Liver (tissue), 9 donors: ENCODE measurements around the gene DIPK1A. TPM values are rescaled to one million over a fixed set of nuclear protein-coding genes. Genes with fewer than 3 reads are reported as not detected.

ENCODE experiments used
- DNase-seq: peaks from one replicate; pipeline ENCODE4 v3.0.0-alpha.2; 2017; ENCODE audit warnings: low spot score
- H3K27ac ChIP-seq, 2 donors: one replicate each; pipeline ENCODE4 v1.7.0; 2013; ENCODE audit warnings: inconsistent platforms in 2 of 2, low read length in 2 of 2, control low read depth in 1 of 2, low read depth in 1 of 2, mild to moderate bottlenecking in 1 of 2
- H3K27me3 ChIP-seq, 4 donors: one replicate each; pipeline versions ENCODE4 v1.6.1 to v1.7.0; 2013; ENCODE audit warnings: low read length in 3 of 4, inconsistent platforms in 1 of 4, mild to moderate bottlenecking in 1 of 4, moderate library complexity in 1 of 4; ENCODE audit not compliant: control insufficient read depth in 4 of 4, insufficient read depth in 4 of 4
- H3K36me3 ChIP-seq, 4 donors: one replicate each; pipeline versions ENCODE4 v1.6.1 to v1.7.0; 2013; ENCODE audit warnings: low read length in 3 of 4, mild to moderate bottlenecking in 3 of 4, low read depth in 1 of 4, moderate library complexity in 1 of 4; ENCODE audit not compliant: control insufficient read depth in 4 of 4, insufficient read depth in 3 of 4
- H3K4me1 ChIP-seq, 4 donors: one replicate each; pipeline versions ENCODE4 v1.6.1 to v1.7.0; 2013; ENCODE audit warnings: low read length in 3 of 4, mild to moderate bottlenecking in 3 of 4, moderate library complexity in 1 of 4; ENCODE audit not compliant: control insufficient read depth in 4 of 4, insufficient read depth in 4 of 4
- H3K4me3 ChIP-seq, 3 donors: one replicate each; pipeline versions ENCODE4 v1.6.1 to v1.7.0; 2013; ENCODE audit warnings: low read length in 3 of 3, control low read depth in 1 of 3, low read depth in 1 of 3, mild to moderate bottlenecking in 1 of 3
- H3K9ac ChIP-seq, 2 donors: one replicate each; pipeline ENCODE4 v1.7.0; 2013; ENCODE audit warnings: low read length in 2 of 2, mild to moderate bottlenecking in 2 of 2, moderate library complexity in 2 of 2, control low read depth in 1 of 2, low read depth in 1 of 2
- H3K9me3 ChIP-seq, 4 donors: one replicate each; pipeline versions ENCODE4 v1.6.1 to v1.7.0; 2013; ENCODE audit warnings: low read length in 3 of 4; ENCODE audit not compliant: control insufficient read depth in 4 of 4
- EGR1 ChIP-seq, 2 donors: IDR thresholded peaks; 2 replicates each; pipeline ENCODE4 v1.6.1; 2016 to 2018; ENCODE audit warnings: antibody characterized with exemption in 2 of 2, low read depth in 2 of 2
- FOXA2 ChIP-seq: IDR thresholded peaks from 2 replicates; pipeline ENCODE4 v1.6.1; 2016; ENCODE audit warnings: antibody characterized with exemption
- GABPA ChIP-seq, 2 donors: IDR thresholded peaks in 1 of 2; conservative IDR thresholded peaks in 1 of 2; 2 replicates each; pipeline ENCODE4 v1.6.1; 2016; ENCODE audit warnings: antibody characterized with exemption in 2 of 2, mild to moderate bottlenecking in 1 of 2, moderate library complexity in 1 of 2
- HNF4A ChIP-seq, 2 donors: conservative IDR thresholded peaks; 2 replicates each; pipeline ENCODE4 v1.6.1; 2016; ENCODE audit warnings: antibody characterized with exemption in 2 of 2, mild to moderate bottlenecking in 2 of 2
- HNF4G ChIP-seq: IDR thresholded peaks from 2 replicates; pipeline ENCODE4 v1.6.1; 2016; ENCODE audit warnings: antibody characterized with exemption
- JUND ChIP-seq, 2 donors: IDR thresholded peaks; 2 replicates each; pipeline ENCODE4 v1.6.1; 2016; ENCODE audit warnings: antibody characterized with exemption in 2 of 2
- NR2F2 ChIP-seq: IDR thresholded peaks from 2 replicates; pipeline ENCODE4 v1.6.1; 2016; ENCODE audit warnings: antibody characterized with exemption
- RXRA ChIP-seq, 2 donors: IDR thresholded peaks; 2 replicates each; pipeline ENCODE4 v1.6.1; 2017 to 2018; ENCODE audit warnings: antibody characterized with exemption in 2 of 2, mild to moderate bottlenecking in 1 of 2
- SP1 ChIP-seq: IDR thresholded peaks from 2 replicates; pipeline ENCODE4 v1.6.1; 2018; ENCODE audit warnings: antibody characterized with exemption, mild to moderate bottlenecking
- TAF1 ChIP-seq: conservative IDR thresholded peaks from 2 replicates; pipeline ENCODE4 v1.6.1; 2016; ENCODE audit warnings: antibody characterized with exemption, mild to moderate bottlenecking
- YY1 ChIP-seq: IDR thresholded peaks from 2 replicates; pipeline ENCODE4 v1.6.1; 2016; ENCODE audit warnings: antibody characterized with exemption, mild to moderate bottlenecking
- WGBS: extraction: QIAGEN DNeasy Blood & Tissue Kit; methylation state at CpG from one replicate; pipeline ENCODE4 v1.1.7; 2013; 5-methylcytosine and 5-hydroxymethylcytosine counted together
- polyA plus RNA-seq, 2 donors: library from polyadenylated mRNA; stranded (reverse) in 1 of 2; unstranded in 1 of 2; fragments of 200-250 nt in 1 of 2; fragments of >200 nt in 1 of 2; fragmentation: Nextera tagmentation in 1 of 2; extraction: Ambion mirVana in 1 of 2; gene quantifications; one replicate each; pipeline versions ENCODE4 v1.2.1 to v1.2.3, GENCODE V29; 2013 to 2015
- total RNA-seq, 2 donors: library from RNA; depleted of rRNA; stranded (reverse); fragments of >200 nt; gene quantifications; one replicate each; pipeline ENCODE4 v1.2.3, GENCODE V29; 2014
- TF ChIP-seq, protein P1 (sequence below): IDR thresholded peaks from 2 replicates; pipeline ENCODE4 v1.6.1; 2016; ENCODE audit warnings: antibody characterized with exemption
- TF ChIP-seq, protein P2 (sequence below): fragments of 150-350 bp; IDR thresholded peaks from 2 replicates; pipeline ENCODE4 v1.5.1; 2017; ENCODE audit warnings: improper control_type of control experiment, low read depth, low read length; ENCODE audit not compliant: missing input control
- TF ChIP-seq, protein P3 (sequence below): IDR thresholded peaks from 2 replicates; pipeline ENCODE4 v1.6.1; 2016; ENCODE audit warnings: antibody characterized with exemption
- TF ChIP-seq, protein P4 (sequence below): IDR thresholded peaks from 2 replicates; pipeline ENCODE4 v1.6.1; 2016; ENCODE audit warnings: antibody characterized with exemption
- donor health status: healthy.
- donor health status: healthy.
- donor health status: healthy.
- donor health status: healthy.
- donor health status: healthy.

The DIPK1A gene
- total and polyA plus RNA-seq, 4 donors, result 7.9 to 11.6 (median 10.2) TPM

DNA sequence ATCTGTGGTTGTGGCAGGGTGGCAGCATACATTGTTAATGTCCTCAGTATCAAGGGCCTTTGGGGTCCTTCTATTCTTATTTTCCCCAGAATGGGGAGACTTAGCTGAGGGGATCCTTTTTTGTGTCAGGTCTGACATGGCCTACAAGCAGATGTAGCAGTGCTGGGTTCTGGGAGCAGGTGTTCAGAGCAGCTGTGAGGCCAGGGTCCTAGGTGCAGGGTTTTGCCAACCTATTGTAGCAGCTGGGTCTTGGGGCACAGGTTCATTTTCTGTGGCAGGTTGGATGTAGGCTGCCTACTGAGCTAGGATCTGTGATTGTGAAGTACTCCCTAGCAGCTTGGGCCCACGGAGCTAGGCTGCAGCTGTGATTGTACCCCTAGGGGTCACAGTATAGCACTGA lies 60.1 kb downstream of the DIPK1A start:
- Histone ChIP-seq H3K36me3 (no peaks in the 10 kb centered on the region), H3K9me3 (peaks cover 0 to 1% (median 0%) of the 10 kb centered on the region in 4 donors), H3K9ac (no peak overlapping the region), H3K4me1 (no peaks in the 10 kb centered on the region), H3K27me3 (no peaks in the 10 kb centered on the region), H3K4me3 (no peak overlapping the region), H3K27ac (no peak overlapping the region)
- 94% methylated on average over 1 of the region's 1 CpG for WGBS
- no peak for DNase-seq
- TF ChIP-seq NR2F2 (no peak), GABPA (IDR thresholded peaks at IDR 0.05 in 1 of 2, conservative IDR thresholded peaks at IDR 0.05 in 1 of 2) (no peak), EGR1 (IDR thresholded peaks at IDR 0.05; ENCODE audit: low read depth in 2 of 2) (no peak), JUND (IDR thresholded peaks at IDR 0.05) (no peak), TAF1 (no peak)
- TF ChIP-seq, protein P1, sequence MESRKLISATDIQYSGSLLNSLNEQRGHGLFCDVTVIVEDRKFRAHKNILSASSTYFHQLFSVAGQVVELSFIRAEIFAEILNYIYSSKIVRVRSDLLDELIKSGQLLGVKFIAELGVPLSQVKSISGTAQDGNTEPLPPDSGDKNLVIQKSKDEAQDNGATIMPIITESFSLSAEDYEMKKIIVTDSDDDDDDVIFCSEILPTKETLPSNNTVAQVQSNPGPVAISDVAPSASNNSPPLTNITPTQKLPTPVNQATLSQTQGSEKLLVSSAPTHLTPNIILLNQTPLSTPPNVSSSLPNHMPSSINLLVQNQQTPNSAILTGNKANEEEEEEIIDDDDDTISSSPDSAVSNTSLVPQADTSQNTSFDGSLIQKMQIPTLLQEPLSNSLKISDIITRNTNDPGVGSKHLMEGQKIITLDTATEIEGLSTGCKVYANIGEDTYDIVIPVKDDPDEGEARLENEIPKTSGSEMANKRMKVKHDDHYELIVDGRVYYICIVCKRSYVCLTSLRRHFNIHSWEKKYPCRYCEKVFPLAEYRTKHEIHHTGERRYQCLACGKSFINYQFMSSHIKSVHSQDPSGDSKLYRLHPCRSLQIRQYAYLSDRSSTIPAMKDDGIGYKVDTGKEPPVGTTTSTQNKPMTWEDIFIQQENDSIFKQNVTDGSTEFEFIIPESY, result no peak
- TF ChIP-seq, protein P2, sequence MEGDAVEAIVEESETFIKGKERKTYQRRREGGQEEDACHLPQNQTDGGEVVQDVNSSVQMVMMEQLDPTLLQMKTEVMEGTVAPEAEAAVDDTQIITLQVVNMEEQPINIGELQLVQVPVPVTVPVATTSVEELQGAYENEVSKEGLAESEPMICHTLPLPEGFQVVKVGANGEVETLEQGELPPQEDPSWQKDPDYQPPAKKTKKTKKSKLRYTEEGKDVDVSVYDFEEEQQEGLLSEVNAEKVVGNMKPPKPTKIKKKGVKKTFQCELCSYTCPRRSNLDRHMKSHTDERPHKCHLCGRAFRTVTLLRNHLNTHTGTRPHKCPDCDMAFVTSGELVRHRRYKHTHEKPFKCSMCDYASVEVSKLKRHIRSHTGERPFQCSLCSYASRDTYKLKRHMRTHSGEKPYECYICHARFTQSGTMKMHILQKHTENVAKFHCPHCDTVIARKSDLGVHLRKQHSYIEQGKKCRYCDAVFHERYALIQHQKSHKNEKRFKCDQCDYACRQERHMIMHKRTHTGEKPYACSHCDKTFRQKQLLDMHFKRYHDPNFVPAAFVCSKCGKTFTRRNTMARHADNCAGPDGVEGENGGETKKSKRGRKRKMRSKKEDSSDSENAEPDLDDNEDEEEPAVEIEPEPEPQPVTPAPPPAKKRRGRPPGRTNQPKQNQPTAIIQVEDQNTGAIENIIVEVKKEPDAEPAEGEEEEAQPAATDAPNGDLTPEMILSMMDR, result no peak

DNA sequence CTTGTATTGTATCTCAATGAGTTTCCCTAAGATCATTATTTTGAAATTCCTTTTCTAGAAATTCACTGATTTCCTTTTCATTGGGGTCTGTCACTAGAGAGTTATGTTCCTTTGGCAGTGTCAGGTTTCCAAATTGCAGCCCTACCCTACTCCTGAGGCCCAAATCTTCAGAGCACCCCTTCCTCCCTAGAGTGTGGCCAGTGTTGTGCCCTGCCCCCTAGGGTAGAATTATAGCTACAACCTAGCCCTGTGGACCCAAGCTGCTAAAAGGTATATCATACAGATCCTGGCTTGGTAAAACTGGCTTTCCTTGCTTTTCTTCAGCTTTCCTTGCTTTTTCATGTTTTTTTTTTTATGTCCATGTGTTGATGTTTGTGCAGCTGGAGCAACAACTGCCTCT lies 60.7 kb downstream of the DIPK1A start:
- TF ChIP-seq NR2F2, result no peak
- no peak for TF ChIP-seq HNF4G
- no peak for TF ChIP-seq SP1
- TF ChIP-seq JUND (IDR thresholded peaks at IDR 0.05), result no peak
- no peak for TF ChIP-seq YY1
- TF ChIP-seq, protein P3, sequence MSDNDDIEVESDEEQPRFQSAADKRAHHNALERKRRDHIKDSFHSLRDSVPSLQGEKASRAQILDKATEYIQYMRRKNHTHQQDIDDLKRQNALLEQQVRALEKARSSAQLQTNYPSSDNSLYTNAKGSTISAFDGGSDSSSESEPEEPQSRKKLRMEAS, result no peak
- DNase-seq, result no peak
- Histone ChIP-seq H3K36me3 (no peaks in the 10 kb centered on the region), H3K9me3 (peaks cover 0 to 1% (median 0%) of the 10 kb centered on the region in 4 donors), H3K9ac (no peak overlapping the region), H3K27me3 (no peaks in the 10 kb centered on the region), H3K4me1 (no peaks in the 10 kb centered on the region), H3K27ac (no peak overlapping the region), H3K4me3 (no peak overlapping the region)

DNA sequence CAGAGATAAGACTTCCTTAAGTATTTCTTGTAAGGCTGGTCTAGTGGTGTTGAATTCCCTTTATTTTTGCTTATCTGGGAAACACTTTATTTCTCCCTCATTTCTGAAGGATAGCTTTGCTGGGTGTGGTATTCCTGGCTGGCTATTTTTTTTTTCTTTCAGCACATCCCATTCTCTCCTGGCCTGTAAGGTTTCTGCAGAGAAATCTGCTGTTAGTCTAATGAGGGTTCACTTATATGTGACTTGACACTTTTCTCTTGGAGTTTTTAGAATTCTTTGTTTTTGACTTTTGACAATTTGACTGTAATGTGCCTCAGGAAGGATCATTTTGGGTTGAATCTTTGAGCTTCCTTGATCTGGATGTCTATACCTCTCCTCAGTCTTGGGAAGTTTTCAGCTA lies 61.5 kb downstream of the DIPK1A start:
- Histone ChIP-seq H3K27ac (no peak overlapping the region), H3K9ac (no peak overlapping the region), H3K27me3 (no peaks in the 10 kb centered on the region), H3K36me3 (no peaks in the 10 kb centered on the region), H3K9me3 (peaks cover 0 to 1% (median 0%) of the 10 kb centered on the region in 4 donors), H3K4me3 (no peak overlapping the region), H3K4me1 (no peaks in the 10 kb centered on the region)
- DNase-seq, result no peak
- TF ChIP-seq JUND (IDR thresholded peaks at IDR 0.05) (no peak), EGR1 (IDR thresholded peaks at IDR 0.05; ENCODE audit: low read depth in 2 of 2) (no peak), HNF4G (no peak), RXRA (IDR thresholded peaks at IDR 0.05) (no peak), HNF4A (conservative IDR thresholded peaks at IDR 0.05) (no peak), FOXA2 (no peak), NR2F2 (no peak), YY1 (no peak), GABPA (IDR thresholded peaks at IDR 0.05 in 1 of 2, conservative IDR thresholded peaks at IDR 0.05 in 1 of 2) (no peak), TAF1 (no peak)
- TF ChIP-seq, protein P2, result no peak
- TF ChIP-seq, protein P3, result no peak
- TF ChIP-seq, protein P1, result no peak
- TF ChIP-seq, protein P4, sequence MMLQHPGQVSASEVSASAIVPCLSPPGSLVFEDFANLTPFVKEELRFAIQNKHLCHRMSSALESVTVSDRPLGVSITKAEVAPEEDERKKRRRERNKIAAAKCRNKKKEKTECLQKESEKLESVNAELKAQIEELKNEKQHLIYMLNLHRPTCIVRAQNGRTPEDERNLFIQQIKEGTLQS, result no peak
